Fibroblast of the conjunctiva (primary cell): ENCODE measurements around the gene PHF19.

Experiments
- DNase-seq: peaks from one replicate; pipeline ENCODE4 v3.0.0-alpha.2; 2010; ENCODE audit warnings: low read depth

PHF19 gene

GRCh38 chr9:120853198-120853597 is 23.8 kb downstream of the PHF19 start:
- DNase-seq: no peak

- no peak for DNase-seq
Observed at GRCh38 chr9:120852240-120853010, 24.6 kb downstream of the PHF19 start.

GRCh38 chr9:120851449-120851848 is 25.5 kb downstream of the PHF19 start:
- DNase-seq: no peak

GRCh38 chr9:120850315-120850714 is 26.7 kb downstream of the PHF19 start:
- no peak for DNase-seq

- DNase-seq: no peak
Observed at GRCh38 chr9:120846906-120847305, 30.1 kb downstream of the PHF19 start.

GRCh38 chr9:120846251-120846889 is 30.6 kb downstream of the PHF19 start:
- no peak for DNase-seq

GRCh38 chr9:120845255-120845654 is 31.7 kb downstream of the PHF19 start:
- no peak for DNase-seq

GRCh38 chr9:120842685-120843485 is 34.1 kb downstream of the PHF19 start, which contains the start of gene PSMD5:
Gene PSMD5, minus strand, starts transcription at chr9:120842922. Its CDS starts 13 bp downstream, at chr9:120842909.
- DNase-seq: peak; percentile 99

GRCh38 chr9:120841930-120842684 is 34.9 kb downstream of the PHF19 start:
- DNase-seq: no peak

GRCh38 chr9:120839146-120839545 is 37.8 kb downstream of the PHF19 start:
- DNase-seq: no peak

GRCh38 chr9:120837921-120838320 is 39.1 kb downstream of the PHF19 start:
- no peak for DNase-seq

GRCh38 chr9:120833325-120833724 is 43.7 kb downstream of the PHF19 start:
- DNase-seq: no peak

- DNase-seq: no peak
Observed at GRCh38 chr9:120832807-120833206, 44.2 kb downstream of the PHF19 start.

- DNase-seq: no peak
Observed at GRCh38 chr9:120830865-120831264, 46.1 kb downstream of the PHF19 start.

- DNase-seq: no peak
Observed at GRCh38 chr9:120830151-120830550, 46.8 kb downstream of the PHF19 start.

- no peak for DNase-seq
Observed at GRCh38 chr9:120829650-120830049, 47.3 kb downstream of the PHF19 start.

GRCh38 chr9:120820095-120820494 is 56.9 kb downstream of the PHF19 start:
- no peak for DNase-seq

- DNase-seq: no peak
Observed at GRCh38 chr9:120818595-120818994, 58.4 kb downstream of the PHF19 start.

GRCh38 chr9:120815075-120815474 is 61.9 kb downstream of the PHF19 start:
- DNase-seq: no peak

GRCh38 chr9:120808931-120809330 is 68.1 kb downstream of the PHF19 start:
- no peak for DNase-seq

- no peak for DNase-seq
Observed at GRCh38 chr9:120807607-120808379, 69.2 kb downstream of the PHF19 start.
